Stimulated activated CD4-positive, alpha-beta T cell treated with anti-CD3 and anti-CD28 coated beads, Interleukin-4, amount 100 ng/mL, for 1 hour (primary cell): ENCODE measurements around the gene RFC1.
"Not testable (repeated sequence)": the region's sequence is repeated elsewhere in the genome, so short reads cannot be mapped to it uniquely, and the experiment has no call there.

Source experiments
- DNase-seq: peaks from one replicate; pipeline ENCODE4 v3.0.0-alpha.2; 2020

RFC1 gene, protein sequence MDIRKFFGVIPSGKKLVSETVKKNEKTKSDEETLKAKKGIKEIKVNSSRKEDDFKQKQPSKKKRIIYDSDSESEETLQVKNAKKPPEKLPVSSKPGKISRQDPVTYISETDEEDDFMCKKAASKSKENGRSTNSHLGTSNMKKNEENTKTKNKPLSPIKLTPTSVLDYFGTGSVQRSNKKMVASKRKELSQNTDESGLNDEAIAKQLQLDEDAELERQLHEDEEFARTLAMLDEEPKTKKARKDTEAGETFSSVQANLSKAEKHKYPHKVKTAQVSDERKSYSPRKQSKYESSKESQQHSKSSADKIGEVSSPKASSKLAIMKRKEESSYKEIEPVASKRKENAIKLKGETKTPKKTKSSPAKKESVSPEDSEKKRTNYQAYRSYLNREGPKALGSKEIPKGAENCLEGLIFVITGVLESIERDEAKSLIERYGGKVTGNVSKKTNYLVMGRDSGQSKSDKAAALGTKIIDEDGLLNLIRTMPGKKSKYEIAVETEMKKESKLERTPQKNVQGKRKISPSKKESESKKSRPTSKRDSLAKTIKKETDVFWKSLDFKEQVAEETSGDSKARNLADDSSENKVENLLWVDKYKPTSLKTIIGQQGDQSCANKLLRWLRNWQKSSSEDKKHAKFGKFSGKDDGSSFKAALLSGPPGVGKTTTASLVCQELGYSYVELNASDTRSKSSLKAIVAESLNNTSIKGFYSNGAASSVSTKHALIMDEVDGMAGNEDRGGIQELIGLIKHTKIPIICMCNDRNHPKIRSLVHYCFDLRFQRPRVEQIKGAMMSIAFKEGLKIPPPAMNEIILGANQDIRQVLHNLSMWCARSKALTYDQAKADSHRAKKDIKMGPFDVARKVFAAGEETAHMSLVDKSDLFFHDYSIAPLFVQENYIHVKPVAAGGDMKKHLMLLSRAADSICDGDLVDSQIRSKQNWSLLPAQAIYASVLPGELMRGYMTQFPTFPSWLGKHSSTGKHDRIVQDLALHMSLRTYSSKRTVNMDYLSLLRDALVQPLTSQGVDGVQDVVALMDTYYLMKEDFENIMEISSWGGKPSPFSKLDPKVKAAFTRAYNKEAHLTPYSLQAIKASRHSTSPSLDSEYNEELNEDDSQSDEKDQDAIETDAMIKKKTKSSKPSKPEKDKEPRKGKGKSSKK

DNA sequence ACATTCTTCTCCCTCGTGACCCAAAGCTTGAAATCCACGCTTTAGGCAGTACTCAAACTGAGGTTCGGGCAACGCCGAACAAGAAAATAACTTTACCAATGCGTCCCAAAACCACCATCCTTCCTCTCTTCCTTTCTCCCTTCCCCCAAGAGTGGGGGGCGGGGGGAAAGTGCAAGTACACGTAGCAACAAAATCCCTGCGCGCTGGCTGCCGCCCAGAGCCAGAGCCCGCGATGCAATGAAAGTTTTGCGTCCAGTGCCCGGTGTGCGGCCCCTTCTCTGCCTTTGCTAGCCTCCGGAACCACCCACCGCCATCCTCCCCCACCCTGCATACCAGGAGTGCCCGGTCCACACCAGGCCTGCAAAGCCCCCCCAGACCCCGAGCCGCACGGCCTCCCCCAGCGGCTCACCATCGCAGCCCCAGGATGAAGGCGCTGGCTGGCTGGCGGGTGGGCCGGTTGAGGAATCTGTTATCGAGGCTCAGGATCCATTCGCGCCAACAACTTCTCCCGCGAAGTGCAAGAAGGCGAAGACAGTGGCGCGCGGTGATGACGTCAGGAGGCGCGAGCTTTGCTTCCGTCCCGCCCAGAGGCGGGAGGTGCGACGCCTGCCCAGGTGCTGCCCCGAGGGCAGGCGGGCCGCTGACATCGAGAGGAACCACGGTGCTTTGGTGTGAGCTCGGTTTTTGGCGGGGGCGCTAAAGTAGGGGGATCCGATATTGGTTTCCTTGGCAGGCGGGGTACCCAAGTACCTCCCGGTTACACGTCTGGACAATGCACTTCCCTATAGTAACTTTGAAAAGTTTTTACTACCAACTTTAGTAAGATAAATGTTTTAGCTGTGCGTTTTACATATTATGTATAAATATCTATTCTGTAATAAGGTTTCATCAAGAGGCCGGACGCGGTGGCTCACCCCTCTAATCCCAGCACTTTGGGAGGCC, at the start of gene RFC1:
RFC1 (minus strand) TSS at position 533 of the 942 bp plus-strand sequence; CDS start at position 412, 121 bp downstream.
- peak; percentile 97 for DNase-seq

DNA sequence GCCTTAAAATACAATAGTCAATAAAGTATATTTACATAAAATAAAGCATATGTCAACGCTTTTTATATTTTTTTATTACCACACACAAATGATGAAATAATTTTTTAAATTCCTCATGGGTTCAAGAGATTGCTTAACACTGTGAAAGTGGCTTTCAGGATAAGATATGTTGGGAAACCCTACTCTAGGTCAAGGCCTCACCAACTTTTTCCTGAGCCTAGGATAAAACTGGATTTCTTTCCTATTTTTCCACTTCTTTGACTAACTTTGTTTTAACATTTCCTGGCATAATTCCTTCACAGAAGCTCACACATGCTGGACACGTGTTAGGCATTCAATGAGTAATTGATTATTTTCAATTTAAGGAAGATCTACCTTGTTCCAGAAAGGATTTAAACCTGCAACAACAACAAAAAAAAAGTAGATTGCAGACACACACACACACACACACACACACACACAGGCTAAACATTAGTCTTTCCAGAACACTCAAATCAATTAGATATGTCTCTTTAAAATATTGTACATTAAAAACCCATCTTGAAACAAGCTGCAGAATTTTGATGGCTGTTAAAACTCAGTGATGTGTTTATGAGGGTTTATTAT, 49.6 kb upstream of the RFC1 start:
- DNase-seq: no peak

DNA sequence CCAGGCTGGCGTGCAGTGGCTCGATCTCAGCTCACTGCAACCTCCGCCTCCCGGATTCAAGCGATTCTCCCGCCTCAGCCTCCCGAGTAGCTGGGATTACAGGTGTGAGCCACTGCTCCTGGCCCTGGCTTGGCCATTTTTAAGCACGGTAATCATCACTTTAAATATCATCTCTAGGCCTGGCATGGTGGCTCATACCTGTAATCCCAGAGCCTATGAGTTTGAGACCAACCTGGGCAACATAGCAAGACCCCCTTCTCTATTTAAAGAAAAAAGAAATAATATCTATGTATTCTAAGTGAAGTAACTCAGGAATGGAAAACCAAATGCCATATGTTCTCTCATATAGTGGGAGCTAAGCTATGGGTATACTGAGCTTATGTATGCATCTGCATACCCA, 45.4 kb upstream of the RFC1 start:
- not testable (repeated sequence) for DNase-seq

DNA sequence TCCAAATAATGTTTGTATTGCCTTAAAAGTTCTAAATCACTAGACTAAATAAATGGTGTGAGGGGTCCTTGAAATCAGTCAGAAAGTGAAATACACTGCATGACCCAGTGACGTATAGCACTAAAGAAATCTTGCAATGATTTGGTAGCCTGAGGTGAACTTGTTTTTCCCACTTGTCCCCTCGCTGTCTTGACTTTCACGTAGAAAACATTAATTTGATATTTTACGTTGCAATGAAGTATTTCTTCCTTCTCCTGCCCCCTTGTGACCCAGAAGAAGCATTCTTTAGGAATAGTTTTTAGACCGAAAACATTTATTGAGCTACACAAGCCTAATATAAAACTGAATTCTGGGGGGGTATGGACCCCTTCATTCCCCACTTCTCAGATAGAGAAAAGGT, 44.3 kb upstream of the RFC1 start:
- no peak for DNase-seq

DNA sequence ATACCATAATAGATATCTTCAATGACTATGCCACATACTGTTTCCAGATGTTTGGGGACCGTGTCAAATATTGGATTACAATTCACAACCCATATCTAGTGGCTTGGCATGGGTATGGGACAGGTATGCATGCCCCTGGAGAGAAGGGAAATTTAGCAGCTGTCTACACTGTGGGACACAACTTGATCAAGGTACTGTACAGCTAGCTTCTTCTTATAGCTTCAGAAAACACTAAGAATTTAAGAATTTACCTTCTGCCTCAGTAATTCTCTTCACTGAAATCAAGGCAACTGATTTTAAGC, 41.4 kb upstream of the RFC1 start:
- DNase-seq: no peak

DNA sequence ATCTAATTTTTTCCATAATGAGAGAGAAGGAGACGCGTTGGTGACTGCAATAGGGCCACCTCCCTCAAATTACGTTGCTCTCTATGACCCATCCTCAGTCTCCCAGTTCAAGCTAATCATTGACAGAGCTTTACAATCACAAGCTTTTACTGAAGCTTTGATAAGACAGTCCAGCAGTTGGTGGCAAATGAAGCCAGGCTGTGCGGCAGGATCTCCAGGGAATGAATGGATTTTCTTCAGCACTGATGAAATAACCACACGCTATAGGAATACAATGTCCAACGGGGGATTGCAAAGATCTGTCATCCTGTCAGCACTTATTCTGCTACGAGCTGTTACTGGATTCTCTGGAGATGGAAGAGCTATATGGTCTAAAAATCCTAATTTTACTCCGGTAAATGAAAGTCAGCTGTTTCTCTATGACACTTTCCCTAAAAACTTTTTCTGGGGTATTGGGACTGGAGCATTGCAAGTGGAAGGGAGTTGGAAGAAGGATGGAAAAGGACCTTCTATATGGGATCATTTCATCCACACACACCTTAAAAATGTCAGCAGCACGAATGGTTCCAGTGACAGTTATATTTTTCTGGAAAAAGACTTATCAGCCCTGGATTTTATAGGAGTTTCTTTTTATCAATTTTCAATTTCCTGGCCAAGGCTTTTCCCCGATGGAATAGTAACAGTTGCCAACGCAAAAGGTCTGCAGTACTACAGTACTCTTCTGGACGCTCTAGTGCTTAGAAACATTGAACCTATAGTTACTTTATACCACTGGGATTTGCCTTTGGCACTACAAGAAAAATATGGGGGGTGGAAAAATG, 40.8 kb upstream of the RFC1 start, which contains the start of gene KLB:
KLB (plus strand) TSS at position 168 of the 821 bp plus-strand sequence; CDS start at position 188, 20 bp downstream.
- no peak for DNase-seq

DNA sequence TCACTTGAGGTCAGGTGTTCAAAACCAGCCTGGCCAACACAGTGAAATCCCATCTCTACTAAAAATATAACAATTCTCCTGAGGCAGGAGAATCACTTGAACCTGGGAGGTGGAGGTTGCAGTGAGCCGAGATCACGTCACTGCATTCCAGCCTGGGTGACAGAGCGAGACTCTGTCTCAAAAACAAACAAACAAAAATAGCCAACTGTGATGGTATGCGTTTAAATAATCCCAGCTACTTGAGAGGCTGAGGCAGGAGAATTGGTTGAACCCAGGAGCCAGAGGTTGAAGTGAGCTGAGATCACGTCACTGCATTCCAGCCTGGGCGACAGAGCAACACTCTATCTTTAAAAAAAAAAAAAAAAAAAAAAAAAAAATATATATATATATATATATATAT, 35.5 kb upstream of the RFC1 start:
- DNase-seq: not testable (repeated sequence)

DNA sequence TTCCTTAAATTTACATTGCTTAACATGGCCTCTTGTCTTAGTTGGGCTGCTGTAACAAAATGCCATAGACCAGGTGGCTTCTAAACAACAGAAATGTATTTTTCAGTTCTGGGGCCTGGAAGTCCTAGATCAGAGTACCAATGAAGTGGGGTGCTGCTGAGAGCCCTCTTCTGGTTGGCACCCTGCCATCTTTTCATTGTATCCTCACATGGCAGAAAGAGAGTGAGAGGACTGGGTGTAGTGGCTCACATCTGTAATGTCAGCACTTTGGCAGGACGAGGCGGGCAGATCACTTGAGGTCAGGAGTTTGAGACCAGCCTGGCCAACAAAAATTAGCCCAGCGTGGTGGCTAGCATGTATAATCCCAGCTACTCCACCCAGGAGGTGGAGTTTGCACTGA, 28.5 kb upstream of the RFC1 start:
- DNase-seq: no peak

DNA sequence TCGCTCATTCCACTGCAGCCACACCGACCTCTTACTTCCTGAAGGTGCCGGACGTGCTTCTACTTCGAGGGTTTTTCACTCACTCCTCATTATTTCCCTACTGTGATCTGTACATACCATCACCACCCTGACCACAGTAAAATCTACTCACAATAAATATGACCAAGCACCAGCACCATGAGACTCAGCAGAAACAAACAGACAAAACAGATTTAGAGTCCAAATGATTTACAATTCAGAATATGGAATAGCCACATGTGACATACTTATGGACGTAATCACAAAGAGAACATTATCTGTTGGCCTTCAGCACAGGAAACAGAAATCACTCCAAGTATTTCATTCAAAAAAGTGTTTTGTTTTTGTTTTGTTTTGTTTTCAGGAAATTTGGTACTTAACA, 24.4 kb upstream of the RFC1 start:
- DNase-seq: no peak

DNA sequence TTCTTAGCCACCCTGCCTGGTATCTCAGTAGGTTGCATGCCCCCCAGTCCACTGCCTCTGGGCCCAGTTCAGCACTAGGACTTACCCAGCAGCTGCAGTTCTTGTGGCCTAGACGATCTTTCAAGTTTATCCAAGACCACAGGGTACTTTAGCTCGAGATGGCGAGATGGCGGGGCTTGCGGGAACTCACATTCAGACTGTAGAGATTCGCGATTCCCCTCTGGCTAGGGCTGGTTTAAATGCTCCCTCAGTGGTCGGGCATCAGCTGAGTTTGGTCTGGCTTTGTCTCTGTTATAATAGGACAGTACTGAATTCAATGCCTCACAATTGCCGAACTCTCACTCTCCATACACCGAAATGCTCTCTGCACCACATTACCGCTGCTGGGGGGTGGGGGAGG, 18.4 kb upstream of the RFC1 start:
- no peak for DNase-seq

DNA sequence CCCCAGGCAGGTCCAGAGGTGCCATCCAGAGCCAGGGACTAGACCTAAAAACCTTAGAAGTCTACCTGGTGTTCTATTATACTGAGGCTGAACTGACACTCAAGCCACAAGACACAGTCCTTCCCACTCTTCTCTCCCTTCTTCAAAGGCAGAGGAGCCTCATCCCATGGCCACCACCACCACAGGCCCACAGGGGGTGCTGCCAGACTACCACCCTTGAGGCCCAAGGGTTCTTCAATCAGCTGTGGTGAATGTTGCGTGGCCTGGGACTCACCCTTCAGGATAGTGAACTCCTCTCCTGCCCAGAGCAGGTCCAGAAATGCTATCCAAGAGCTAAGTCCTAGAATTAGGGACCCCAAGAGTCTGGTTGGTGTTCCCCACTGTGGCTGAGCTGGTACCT, 17.5 kb upstream of the RFC1 start:
- DNase-seq: no peak

DNA sequence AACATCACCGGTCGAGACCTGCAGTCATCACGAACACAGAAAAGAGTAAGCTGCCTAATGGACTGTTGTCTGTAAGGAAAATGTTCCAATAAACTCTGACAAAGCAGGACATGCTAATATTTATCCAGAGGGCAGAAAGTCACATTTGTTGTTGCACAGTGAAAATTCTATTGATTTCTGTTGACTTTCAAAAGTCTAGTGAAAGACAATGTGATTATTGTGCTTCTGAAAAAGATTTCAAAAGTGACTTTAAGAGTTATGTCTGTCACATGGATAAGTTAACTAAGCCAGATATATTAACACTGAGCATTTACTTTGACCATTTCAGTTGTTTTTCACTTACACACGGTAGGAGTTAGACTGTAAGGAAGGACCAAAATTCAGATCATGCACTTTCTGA, 9.3 kb upstream of the RFC1 start:
- no peak for DNase-seq

DNA sequence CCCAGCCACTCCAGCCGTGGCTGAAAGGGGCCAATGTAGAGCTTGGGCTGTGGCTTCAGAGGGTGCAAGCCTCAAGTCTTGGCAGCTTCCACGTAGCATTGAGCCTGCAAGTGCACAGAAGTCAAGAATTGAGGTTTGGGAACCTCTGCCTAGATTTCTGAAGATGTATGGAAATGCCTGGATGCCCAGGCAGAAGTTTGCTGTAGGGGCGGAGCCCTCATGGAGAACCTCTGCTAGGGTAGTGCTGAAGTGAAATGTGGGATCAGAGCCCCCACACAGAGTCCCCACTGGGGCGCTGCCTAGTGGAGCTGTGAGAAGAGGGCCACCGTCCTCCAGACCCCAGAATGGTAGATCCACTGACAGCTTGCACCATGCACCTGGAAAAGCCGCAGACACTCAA, 5.0 kb upstream of the RFC1 start:
- DNase-seq: not testable (repeated sequence)

DNA sequence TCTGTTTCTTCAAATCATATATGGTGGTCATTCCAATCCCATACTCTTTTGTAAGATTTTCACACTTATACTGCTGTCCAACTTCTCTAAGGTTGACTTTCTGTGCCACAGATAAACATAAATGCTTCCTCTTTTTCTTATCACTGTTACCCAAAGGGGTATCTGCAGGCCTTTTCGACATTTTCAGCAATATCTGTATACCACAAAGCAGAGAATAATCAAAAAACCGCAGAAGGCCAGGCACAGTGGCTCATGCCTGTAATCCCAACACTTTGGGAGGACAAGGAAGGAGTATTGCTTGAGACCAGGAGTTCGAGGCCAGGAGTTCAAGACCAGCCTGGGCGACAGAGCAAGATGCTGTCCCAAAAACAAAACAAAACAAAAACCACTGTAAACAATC, 3.1 kb upstream of the RFC1 start:
- DNase-seq: no peak

DNA sequence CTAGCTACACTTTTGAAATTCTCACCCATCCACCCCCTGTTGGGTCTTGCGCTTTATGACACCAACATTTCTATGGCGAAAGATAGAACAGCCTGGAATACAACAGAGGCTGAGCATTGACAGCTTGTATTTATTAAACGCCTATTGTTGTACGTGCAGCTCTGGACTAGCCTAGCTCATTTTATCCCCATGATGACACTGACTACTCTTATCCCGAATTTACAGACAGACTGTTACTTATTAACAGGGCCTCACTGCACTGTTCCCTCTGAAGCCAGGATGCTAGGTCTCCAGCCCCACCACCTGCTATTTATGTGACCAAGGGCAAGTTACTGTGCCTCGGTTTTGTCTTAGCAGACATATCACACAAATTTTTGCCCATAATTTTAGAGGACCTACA, 1.0 kb upstream of the RFC1 start:
- no peak for DNase-seq

DNA sequence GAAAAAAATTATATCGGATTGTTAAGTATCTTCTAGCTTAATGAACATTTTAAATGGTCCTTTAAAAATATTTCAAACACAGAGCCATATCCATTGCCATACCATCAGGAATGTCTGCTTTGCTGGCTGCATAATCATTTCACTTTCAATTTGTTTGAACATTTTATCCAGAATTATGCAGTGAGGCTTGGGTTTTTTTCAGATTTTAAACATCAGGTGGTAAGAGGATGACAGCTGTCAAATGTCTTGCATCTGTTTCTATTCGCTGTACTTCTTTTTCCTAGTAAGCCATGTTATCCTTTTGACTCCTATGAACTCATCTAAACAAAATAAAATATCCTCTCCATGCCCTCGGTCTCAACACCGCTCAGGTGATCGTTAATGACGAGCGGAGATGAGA, 802 bp downstream of the RFC1 start:
- DNase-seq: no peak

DNA sequence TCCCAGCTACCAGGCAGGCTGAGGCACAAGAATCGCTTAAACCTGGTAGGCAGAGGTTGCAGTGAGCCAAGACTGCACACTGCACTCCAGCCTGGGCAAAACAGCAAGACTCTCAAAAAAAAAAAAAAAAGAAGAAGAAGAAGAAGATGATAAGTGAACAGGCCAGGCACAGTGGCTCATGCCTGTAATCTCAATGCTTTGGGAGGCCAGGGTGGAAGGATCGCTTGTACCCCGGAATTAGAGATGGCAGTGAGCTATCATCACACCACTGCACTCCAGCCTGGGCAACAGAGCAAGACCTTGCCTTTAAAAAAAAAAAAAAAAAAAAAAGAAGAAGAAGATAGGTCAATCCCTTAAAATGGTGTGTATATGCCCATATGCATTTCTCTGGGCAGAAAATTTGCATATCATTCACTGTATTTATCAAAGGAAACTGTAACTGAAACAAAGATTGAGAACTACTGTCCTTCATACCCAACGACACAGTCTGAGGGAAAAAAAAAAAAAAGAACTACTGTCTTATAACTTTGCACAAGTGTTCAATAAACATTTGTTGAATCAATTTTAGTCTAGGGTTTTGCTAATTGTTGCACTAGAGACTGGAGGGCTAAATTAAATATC, 2.3 kb downstream of the RFC1 start:
- DNase-seq: no peak

DNA sequence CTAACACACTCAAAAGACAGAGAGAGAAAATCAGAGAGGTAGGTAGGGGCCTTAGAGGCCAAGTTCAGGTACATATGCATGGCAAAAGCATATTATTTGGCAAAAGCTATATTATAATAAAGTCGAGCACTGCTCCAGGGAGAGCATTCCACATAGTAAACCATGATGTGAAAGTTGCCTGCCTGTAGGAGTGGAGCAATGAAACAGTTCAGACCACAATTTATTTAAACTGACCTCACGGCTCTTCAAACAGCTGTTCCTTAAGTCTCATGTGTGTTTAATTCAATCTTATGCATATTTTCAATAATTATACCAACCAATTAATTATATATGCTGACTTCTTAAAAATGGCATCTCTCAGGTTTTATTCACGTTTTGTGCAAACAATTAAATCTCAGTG, 3.3 kb downstream of the RFC1 start:
- no peak for DNase-seq

DNA sequence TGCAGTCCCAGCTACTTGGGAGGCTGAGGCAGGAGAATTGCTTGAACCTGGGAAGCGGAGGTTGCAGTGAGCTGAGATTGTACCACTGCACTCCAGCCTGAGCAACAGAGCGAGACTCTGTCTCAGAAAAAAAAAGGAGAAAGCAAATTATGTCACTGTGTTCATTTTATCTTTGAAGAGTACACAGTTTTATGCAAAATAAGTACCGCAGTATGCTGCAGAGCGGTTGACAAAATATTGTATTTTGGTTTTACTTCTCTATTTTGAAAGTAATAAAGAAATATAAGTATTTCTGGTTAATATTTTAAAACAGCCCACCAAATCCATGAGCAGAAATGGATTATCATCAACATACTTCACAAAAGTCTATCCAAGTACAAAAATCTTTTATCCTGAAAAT, 5.6 kb downstream of the RFC1 start:
- not testable (repeated sequence) for DNase-seq

DNA sequence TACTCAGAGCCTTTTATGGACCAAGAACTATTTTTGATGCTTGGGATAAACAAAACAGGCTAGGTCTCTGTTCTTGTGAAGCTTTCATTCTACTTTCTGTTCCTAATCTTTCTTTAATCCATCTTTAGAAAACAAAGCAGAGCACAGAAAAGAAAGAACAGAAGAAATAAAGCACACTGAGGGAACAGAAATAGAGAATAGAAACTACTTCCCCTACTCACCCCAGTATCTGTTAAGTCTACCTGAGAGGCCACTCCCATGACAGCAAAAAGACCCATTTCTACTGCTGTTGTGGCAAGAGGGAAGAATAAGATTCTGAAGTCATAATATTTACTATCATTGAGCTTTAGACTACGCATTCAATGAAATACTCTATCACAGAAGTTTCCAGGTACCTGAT, 9.2 kb downstream of the RFC1 start:
- no peak for DNase-seq

DNA sequence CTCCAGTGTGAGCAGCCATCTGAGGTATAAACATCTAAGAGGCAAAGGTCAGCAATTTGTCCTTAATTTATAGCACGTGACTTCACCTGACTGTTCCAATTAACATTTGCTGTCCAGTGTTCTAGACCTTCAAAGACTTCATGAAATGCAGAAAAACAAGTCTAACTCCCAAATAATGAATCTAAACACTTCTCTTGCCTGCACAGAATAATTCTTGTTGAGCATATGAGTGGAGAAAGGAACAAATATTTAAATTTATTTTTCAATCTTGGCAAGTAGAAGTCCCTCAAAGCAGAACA, 12.0 kb downstream of the RFC1 start:
- no peak for DNase-seq
